Fibroblast of skin of right biceps (primary cell): ENCODE data around the gene USF2.

Experiments used
- DNase-seq: peaks from one replicate; pipeline ENCODE4 v3.0.0-alpha.2; 2013

Gene USF2

GRCh38 chr19:35303357-35303915, 34.7 kb downstream of the USF2 start:
- no peak for DNase-seq

- DNase-seq, result no peak
These were observed 35.3 kb downstream of the USF2 start for GRCh38 chr19:35304036-35304435.

DNA sequence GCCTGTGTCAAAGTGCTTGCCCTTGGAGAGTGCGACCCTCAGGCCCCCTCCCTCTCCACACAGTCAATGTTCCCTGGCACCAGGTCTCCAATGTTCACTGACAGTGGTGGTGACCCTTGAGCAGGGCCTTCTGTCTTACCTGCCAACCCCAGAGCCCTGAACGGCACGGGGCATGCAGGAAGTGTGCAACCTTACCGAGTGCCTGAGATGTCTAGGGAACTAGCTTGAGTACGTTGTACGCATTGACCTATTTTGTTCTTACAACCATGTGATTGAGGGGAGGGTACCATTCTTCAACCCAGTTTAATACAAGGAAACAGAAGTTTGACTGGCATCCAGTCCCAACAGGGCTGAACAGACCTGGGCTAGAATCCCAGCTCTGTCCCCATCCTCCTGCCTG, 36.4 kb downstream of the USF2 start:
- DNase-seq, result no peak

- no peak for DNase-seq
These were observed 37.9 kb downstream of the USF2 start for GRCh38 chr19:35306473-35307246.

DNA sequence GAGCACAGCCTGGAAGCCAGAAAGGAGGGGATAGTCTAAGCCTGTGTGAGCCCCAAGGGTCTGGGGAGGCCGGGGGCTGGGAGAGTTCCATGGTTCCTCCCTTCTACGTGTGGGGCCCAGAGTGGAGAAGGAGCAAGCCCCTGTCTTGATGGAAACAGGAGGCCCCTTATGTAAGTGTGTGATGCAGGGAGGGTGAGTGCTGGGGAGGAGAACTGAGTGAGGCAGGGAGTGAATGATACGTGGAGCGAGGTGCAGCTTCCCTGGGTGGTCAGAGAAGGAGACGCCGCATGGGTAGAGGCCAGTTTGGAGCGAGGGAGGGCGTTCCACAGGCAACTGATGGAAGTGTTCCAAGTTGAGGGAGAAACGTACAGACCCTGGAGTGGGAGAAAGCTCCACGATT, 39.2 kb downstream of the USF2 start:
- no peak for DNase-seq

DNA sequence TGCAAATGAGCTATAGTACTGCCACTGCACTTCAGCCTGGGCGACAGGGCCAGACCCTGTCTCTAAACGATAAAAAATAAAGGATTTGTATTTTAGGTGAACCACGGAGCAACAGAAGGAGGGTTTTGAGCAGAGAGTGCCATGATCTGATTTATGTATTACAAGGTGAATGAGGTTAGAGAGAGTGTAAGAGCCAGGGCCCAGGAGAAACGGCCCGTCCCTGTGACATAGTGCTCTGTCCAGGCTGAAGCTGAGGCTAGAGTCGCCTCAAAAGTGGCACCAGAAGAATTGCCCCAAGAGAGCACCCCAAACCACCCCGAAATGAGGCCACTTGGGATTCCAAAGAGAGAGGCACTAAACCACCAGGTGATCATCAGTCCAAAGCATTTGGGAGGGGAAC, 40.1 kb downstream of the USF2 start:
- DNase-seq, result no peak

- DNase-seq, result no peak
These were observed 40.9 kb downstream of the USF2 start for GRCh38 chr19:35309481-35310279.

DNA sequence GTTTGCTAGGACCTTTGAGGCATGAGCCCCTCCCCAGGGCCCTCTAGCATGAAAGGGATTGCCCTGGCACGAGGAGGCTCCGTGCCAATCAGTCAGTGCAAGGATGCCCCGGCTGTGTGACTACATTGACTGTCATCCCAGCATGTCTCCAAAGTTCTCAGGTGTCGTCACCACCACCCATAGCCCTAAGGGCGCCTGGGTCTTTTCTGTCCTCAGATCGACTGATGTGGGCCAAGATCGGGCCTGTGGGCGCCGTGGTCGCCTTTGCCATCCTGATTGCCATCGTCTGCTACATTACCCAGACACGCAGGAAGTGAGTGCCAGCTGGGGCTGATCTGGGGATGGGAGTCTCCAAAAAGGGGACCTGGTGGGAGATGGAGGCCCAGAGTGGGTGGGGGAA, 41.6 kb downstream of the USF2 start:
- DNase-seq, result no peak

GRCh38 chr19:35310811-35311465, 42.2 kb downstream of the USF2 start:
- no peak for DNase-seq

- DNase-seq, result no peak
These were observed 43.3 kb downstream of the USF2 start for GRCh38 chr19:35311901-35312665.

DNA sequence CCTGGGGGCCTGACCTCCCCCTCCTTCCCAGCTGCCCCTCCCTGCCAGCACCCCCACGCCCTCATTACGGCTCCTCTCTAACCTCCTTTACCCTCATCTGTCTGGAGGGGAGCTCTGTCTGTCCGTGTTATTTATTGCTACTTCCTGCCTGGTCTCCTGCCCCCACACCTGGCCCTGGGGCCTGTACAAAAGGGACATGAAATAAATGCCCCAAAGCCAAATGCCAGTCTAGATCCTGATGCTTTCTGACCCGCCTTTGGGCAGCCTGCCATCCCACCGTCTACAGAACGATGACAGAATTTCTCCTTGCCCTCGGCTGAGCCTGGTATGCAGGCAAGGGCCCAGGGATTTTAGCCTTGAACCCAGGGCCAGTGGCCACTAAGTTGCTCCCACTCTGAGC, 44.8 kb downstream of the USF2 start:
- no peak for DNase-seq

GRCh38 chr19:35314031-35314430, 45.3 kb downstream of the USF2 start:
- no peak for DNase-seq

GRCh38 chr19:35314858-35315470, 46.2 kb downstream of the USF2 start:
- no peak for DNase-seq

DNA sequence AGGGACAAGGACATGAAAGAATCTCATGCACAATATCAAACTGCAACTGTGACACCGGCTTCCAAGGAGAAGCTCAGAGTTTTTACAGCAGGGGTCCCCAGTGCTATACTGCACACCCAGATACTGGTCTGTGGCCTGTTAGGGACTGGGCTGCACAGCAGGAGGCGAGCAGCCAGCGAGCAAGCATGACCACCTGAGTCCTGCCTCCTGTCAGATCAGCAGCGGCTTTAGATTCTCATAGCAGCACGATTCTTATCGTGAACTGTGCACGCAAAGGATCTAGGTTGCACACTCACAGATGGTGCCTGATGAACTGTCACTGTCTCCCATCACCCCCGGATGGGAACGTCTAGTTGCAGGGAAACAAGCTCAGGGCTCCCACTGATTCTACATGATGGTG, 47.1 kb downstream of the USF2 start:
- DNase-seq, result no peak

DNA sequence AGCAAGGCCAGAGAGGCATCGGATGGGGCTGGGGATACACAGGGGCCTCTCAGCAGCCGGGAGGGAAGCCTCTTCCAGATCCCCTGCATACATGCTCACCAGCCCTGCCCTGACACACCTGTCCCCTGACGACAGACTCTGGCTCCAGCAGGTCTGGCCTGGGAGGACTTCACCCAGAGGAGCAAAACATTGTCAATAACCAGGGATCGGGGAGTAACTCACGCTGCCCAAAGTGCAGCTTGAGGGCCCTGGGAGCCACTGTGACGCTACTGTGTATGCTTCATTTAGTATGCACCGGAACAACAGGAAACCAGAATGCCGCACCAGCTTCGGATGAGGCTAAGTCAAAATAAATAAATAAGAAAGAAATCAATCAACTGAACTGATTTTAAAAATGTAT, 47.8 kb downstream of the USF2 start:
- DNase-seq, result no peak

DNA sequence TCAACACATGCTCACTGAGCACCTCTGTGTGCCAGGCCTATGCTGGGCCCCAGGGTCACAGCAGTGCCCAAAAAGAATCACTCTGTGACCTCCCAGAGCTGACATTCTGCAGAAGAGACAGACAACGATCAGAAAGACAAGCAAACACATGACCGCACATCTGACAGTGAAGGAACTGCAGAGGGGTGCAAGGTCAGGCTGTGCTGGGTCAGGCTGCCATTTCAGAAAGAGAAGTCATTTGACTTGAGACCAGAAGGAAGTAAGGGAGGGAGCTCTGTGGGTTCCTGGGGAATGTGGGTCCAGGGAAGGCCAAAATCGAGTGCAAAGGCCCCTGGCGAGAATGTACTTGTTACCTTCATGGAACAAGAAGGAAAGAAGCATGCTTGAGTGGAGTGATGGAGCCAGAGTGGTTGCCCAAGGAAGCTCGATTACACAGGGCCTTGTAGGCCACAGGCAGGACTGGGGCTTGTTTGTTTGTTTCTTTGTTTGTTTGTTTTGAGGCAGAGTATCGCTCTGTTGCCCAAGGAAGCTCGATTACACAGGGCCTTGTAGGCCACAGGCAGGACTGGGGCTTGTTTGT, 48.8 kb downstream of the USF2 start:
- DNase-seq, result no peak

- DNase-seq, result peak; percentile 42
These were observed 50.1 kb downstream of the USF2 start for GRCh38 chr19:35318679-35319448.

DNA sequence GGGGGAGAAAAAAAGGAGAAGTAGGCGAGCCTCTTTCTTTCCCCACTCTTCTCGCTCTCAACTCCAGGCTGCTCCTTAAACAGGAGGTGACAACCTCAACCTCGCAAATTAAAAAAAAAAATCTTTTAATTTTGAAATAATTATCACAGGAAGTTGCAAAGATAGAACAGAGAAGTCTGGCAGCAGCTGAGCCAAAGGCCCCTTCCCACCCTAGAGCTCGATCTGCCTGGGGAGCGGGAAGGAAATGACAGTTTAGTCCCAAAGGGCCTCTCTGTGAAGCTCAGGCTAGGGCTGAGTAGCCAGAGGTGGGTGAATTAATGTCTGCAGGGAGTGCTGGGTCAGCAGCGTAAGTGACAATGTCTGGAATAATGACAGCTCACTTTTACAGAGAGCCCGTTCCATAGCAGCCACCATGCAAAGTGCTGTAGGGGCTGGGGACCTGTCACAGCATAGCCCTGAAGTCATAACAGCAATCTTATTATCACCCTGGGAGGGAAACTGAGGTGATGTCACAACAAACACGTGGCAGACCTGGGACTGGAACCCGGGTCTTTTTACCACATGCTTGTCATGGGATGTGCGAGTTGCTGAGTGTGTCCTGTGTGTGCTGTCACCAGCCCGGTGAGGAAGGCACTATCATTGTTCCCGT, 51.4 kb downstream of the USF2 start:
- no peak for DNase-seq

- no peak for DNase-seq
These were observed 52.5 kb downstream of the USF2 start for GRCh38 chr19:35321291-35321690.

DNA sequence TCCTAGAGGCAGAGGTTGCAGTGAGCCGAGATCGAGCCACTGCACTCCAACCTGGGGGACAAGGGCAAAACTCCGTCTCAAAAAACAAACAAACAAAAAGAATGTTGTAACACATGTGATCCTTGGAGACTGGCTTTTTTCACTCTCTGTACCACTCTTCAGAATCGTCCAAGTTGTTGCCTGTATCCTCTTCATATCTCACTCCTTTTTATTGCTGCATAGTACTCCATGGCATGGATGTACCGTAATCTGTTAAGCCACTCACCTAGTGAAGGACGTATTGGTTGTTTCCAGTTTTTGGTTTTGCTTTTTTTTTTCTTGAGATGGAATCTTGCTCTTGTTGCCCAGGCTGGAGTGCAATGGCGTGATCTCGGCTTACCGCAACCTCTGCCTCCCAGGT, 53.3 kb downstream of the USF2 start:
- DNase-seq, result no peak

DNA sequence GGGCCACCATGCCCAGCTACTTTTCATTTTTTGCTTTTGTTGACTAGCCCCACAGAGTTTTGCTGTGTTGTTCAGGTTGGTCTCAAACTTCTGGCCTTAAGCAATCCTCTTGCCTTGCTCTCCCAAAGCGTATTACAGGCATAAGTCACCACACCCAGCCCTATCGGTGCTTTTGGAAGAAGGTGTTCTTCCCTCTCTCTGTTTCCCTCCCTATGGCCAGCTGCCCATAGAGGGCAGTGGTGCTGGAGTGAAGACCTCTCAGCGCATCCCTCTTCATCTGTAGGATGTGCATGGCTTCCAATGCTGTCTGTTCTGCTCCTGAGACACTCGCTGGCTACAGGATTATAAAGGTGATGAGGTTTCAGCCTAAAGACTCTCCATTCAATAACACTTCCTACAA, 58.9 kb downstream of the USF2 start:
- DNase-seq, result no peak
